GOT3 (cell line): ENCODE results near the gene PRKG1.
A peak's percentile ranks its signal among the peaks of the same experiment; 100 is the strongest.

Source experiments
- DNase-seq: peaks from one replicate; lab custom pipeline; 2025; ENCODE audit warnings: mixed read lengths; lab: John Stamatoyannopoulos, UW

PRKG1 gene

GRCh38 chr10:51074238-51075028 is at the start of gene PRKG1:
TSS of gene PRKG1 (plus strand) at chr10:51074487.
- DNase-seq = peak; percentile 24

- DNase-seq = no peak
Observed at GRCh38 chr10:51028420-51028819, 45.9 kb upstream of the PRKG1 start.

GRCh38 chr10:51029172-51029641 is 45.1 kb upstream of the PRKG1 start:
- DNase-seq = no peak

- no peak for DNase-seq
Observed at GRCh38 chr10:51030480-51030879, 43.8 kb upstream of the PRKG1 start.

GRCh38 chr10:51031950-51032349 is 42.3 kb upstream of the PRKG1 start:
- DNase-seq = no peak

GRCh38 chr10:51034769-51035168 is 39.5 kb upstream of the PRKG1 start:
- no peak for DNase-seq

GRCh38 chr10:51035344-51035743 is 38.9 kb upstream of the PRKG1 start:
- DNase-seq = no peak

GRCh38 chr10:51045871-51046270 is 28.4 kb upstream of the PRKG1 start:
- DNase-seq = no peak

GRCh38 chr10:51046654-51047053 is 27.6 kb upstream of the PRKG1 start:
- DNase-seq = no peak

GRCh38 chr10:51047857-51048256 is 26.4 kb upstream of the PRKG1 start:
- no peak for DNase-seq

- DNase-seq = no peak
Observed at GRCh38 chr10:51048792-51049191, 25.5 kb upstream of the PRKG1 start.

- no peak for DNase-seq
Observed at GRCh38 chr10:51052163-51052562, 22.1 kb upstream of the PRKG1 start.

GRCh38 chr10:51057925-51058324 is 16.4 kb upstream of the PRKG1 start:
- no peak for DNase-seq

GRCh38 chr10:51063166-51063565 is 11.1 kb upstream of the PRKG1 start:
- no peak for DNase-seq

- no peak for DNase-seq
Observed at GRCh38 chr10:51063659-51064535, 10.4 kb upstream of the PRKG1 start.

GRCh38 chr10:51066231-51066630 is 8.1 kb upstream of the PRKG1 start:
- DNase-seq = no peak

GRCh38 chr10:51072210-51072609 is 2.1 kb upstream of the PRKG1 start:
- no peak for DNase-seq

GRCh38 chr10:51072921-51073434 is 1.3 kb upstream of the PRKG1 start:
- no peak for DNase-seq

GRCh38 chr10:51073453-51074237 is 642 bp upstream of the PRKG1 start:
- DNase-seq = no peak

- DNase-seq = no peak
Observed at GRCh38 chr10:51075043-51075872, 971 bp downstream of the PRKG1 start.

- DNase-seq = no peak
Observed at GRCh38 chr10:51075873-51076229, 1.6 kb downstream of the PRKG1 start.
